SJSA1 (cell line): ENCODE measurements around the gene SORCS3. TPM values are rescaled to one million over a fixed set of nuclear protein-coding genes. Genes with fewer than 3 reads are reported as not detected.

Experiments
- DNase-seq, 2 experiments: peaks; one replicate each; pipeline ENCODE4 v3.0.0-alpha.2; 2015 to 2020; ENCODE audit warnings: low spot score in 2 of 2, low read depth in 1 of 2
- H3K27ac ChIP-seq: fragments of 250-450 bp; sonication (Bioruptor Pico); 2 replicates; pipeline ENCODE4 v1.5.1; 2020; ENCODE audit warnings: mild to moderate bottlenecking, moderate library complexity
- H3K27me3 ChIP-seq: fragments of 250-450 bp; sonication (Bioruptor Pico); replicated peaks from 2 replicates; pipeline ENCODE4 v1.5.1; 2020; ENCODE audit warnings: mild to moderate bottlenecking, moderate library complexity
- H3K36me3 ChIP-seq: fragments of 250-450 bp; sonication (Bioruptor Pico); 2 replicates; pipeline ENCODE4 v1.5.1; 2020; ENCODE audit warnings: mild to moderate bottlenecking
- H3K4me1 ChIP-seq: fragments of 250-450 bp; sonication (Bioruptor Pico); replicated peaks from 2 replicates; pipeline ENCODE4 v1.6.1; 2021; ENCODE audit warnings: mild to moderate bottlenecking
- H3K4me3 ChIP-seq: fragments of 250-450 bp; sonication (Bioruptor Pico); 2 replicates; pipeline ENCODE4 v1.5.1; 2020; ENCODE audit warnings: mild to moderate bottlenecking
- H3K9me3 ChIP-seq: fragments of 250-450 bp; sonication (Bioruptor Pico); replicated peaks from 2 replicates; pipeline ENCODE4 v1.5.1; 2020; ENCODE audit warnings: mild to moderate bottlenecking
- total RNA-seq: library from RNA; depleted of rRNA; stranded (reverse); fragments of >200 nt; shearing (Covaris generic); gene quantifications from 2 replicates; pipeline ENCODE4 v1.2.3, GENCODE V29; 2014

Gene SORCS3
- total RNA-seq, 1 experiment from 2014 or later, result not detected

DNA sequence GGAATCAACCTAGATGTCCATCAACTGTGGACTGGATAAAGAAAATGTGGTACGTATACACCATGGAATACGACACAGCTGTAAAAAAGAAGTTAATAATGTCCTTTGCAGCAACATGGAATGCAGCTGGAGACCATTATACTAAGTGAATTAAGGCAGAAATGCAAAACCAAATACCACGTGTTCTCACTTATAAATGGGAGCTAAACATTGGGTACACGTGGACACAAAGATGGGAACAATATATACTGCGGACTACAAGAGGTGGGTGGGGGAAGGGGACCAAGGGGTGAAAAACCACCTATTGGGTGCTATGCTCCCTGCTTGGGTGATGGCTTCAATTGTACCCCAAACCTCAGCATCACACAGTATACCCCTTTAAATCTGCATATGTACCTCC is 385.5 kb downstream of the SORCS3 start:
- H3K9me3 ChIP-seq, result peaks cover 5% of the 10 kb centered on the region
- H3K36me3 ChIP-seq, result no peaks in the 10 kb centered on the region
- H3K4me1 ChIP-seq, result no peaks in the 10 kb centered on the region
- H3K4me3 ChIP-seq, result no peak overlapping the region
- no peak overlapping the region for H3K27ac ChIP-seq
- no peaks in the 10 kb centered on the region for H3K27me3 ChIP-seq
- no peak for DNase-seq

DNA sequence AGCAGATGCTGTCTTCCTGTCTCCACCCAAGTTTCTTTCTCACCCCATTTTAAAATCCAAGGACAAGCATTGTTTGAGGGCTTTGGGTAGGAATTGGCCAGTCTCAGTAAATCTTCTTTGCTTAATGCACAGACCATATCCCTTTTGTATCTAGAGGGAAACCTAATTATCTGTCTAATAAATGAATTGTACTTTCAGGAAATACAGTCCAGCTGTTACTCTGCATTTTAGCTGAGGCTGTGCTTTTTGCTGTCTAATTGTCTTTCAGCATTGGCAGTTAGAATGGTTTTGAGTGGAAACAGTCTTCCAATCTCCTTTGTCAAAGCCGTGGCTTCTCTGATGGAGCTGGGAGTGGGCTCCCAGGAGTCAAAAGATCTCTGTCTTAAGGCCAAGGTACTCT is 388.2 kb downstream of the SORCS3 start:
- DNase-seq, result no peak
- no peak overlapping the region for H3K4me3 ChIP-seq
- H3K27ac ChIP-seq, result no peak overlapping the region
- no peaks in the 10 kb centered on the region for H3K36me3 ChIP-seq
- H3K4me1 ChIP-seq, result no peaks in the 10 kb centered on the region
- no peaks in the 10 kb centered on the region for H3K27me3 ChIP-seq
- peaks cover 5% of the 10 kb centered on the region for H3K9me3 ChIP-seq

DNA sequence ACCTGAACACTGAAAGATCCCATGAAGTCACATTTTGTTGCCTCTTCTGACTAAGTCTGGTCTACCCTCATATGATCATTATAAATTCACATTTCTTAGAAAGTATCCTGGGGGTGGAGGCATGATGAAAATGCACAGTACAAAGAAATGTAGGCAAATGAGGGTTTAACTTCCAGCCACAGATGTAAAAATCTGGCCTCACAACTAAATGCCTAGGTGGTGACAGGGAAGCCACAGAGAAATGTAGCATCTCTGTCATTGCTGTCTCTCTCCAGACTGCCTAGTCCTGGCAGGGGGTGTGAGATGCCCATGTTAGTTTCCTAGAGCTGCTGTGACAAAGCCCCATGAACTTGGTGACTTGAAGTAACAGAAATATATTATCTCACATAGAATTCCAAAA is 395.9 kb downstream of the SORCS3 start:
- Histone ChIP-seq H3K36me3 (no peaks in the 10 kb centered on the region), H3K27me3 (no peaks in the 10 kb centered on the region), H3K4me3 (no peak overlapping the region), H3K27ac (no peak overlapping the region), H3K9me3 (peaks cover 5% of the 10 kb centered on the region), H3K4me1 (no peaks in the 10 kb centered on the region)
- DNase-seq, result no peak

DNA sequence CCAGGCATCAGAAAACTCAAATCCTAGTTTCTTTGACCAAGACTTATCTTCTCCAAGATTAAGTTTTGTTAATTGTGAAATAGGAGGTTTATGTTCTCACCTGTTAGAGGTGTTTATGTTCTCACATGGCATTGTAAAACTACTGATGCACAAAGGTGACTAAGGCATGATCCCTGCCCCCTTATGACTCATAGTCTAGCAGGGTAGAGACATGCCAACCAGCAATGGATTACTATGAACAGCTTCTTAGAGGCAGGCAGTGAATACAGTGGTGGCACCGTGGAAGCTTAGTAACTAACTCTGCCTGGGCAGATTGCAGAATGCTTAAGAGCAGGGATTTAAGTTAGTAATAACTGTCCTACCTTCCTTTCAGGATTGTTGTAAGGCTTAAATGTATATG is 400.9 kb downstream of the SORCS3 start:
- 0 out of 2 replicates have a peak, but pooled peaks cover 5% of the 10 kb centered on the region for H3K9me3 ChIP-seq

DNA sequence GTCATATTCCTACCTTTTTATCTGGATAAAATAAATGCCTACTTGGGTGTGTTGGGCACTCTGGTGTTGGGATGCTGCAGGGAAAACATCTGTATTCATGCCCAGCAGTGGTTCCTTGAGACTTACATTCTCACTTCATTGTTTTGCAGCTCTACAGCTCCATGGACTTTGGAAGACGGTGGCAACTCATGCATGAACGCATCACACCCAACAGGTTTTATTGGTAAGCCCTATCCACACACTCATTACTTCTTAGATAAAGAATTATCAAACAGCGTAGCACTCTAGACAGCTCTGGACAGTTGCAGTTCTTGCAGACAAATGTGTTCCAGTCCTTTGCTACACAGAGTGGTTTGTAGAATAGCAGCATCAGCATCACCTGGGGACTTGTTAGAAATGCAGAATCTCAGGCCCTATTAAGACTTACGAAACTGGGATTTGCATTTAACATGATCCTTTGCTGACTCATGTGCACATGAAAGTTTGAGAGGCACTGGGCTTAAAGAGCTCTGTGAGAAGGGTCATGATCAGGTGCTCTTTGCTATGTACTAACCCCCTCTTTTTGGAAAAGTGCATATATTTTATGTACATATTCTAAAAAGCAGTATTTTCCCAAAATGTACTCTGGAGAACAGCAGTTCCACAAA is 401.9 kb downstream of the SORCS3 start:
- Histone ChIP-seq H3K27ac (no peak overlapping the region), H3K27me3 (no peaks in the 10 kb centered on the region), H3K9me3 (0 out of 2 replicates have a peak, but pooled peaks cover 4% of the 10 kb centered on the region), H3K4me3 (no peak overlapping the region), H3K4me1 (no peaks in the 10 kb centered on the region), H3K36me3 (no peaks in the 10 kb centered on the region)
- no peak for DNase-seq

More for the DNA sequence above, 400.9 kb downstream of the SORCS3 start:
- no peak for DNase-seq
- Histone ChIP-seq H3K36me3 (no peaks in the 10 kb centered on the region), H3K4me3 (no peak overlapping the region), H3K27me3 (no peaks in the 10 kb centered on the region), H3K27ac (no peak overlapping the region), H3K4me1 (no peaks in the 10 kb centered on the region)

DNA sequence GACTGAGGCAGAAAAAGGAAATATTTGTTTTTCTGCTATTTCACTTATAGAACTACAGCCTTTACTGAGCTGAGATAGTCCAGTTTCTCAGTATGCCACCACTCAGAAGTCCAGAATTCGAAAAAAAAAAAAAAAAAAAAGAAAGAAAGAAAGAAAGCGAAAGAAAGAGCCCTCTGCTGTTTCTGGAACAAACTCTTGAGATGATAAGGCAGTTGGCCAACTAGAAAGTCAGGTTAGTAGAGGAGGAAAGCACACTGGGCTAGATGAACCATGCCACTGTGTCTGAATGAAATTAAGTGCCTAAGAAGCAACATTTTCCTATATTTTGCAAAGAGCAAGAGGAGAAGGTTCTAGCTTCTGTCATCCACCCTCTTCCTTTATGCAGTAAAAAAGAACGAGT is 403.8 kb downstream of the SORCS3 start:
- Histone ChIP-seq H3K4me1 (no peaks in the 10 kb centered on the region), H3K9me3 (no peaks in the 10 kb centered on the region; the same call in 1 of the 2 replicates), H3K36me3 (no peaks in the 10 kb centered on the region), H3K27ac (no peak overlapping the region), H3K4me3 (no peak overlapping the region), H3K27me3 (no peaks in the 10 kb centered on the region)
- DNase-seq, result no peak

DNA sequence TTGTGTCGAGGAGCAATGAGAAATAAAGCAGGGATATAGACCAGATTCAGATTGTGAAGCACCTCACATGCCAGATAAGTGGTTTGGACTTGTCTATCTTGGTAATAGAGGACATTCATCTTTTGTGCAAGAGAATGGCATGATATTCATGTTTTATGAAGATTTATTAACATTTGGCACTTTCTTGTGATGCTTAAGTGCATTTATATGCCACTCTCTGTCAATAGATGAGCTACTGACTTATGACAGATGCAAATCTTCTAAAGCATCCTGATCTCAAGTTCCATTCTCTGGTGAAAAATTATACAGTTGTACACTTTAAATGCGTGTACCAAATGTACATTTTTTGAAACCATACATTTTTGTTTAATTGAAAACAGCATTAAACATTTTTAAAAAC is 415.3 kb downstream of the SORCS3 start:
- DNase-seq, result no peak
- no peaks in the 10 kb centered on the region for H3K36me3 ChIP-seq

DNA sequence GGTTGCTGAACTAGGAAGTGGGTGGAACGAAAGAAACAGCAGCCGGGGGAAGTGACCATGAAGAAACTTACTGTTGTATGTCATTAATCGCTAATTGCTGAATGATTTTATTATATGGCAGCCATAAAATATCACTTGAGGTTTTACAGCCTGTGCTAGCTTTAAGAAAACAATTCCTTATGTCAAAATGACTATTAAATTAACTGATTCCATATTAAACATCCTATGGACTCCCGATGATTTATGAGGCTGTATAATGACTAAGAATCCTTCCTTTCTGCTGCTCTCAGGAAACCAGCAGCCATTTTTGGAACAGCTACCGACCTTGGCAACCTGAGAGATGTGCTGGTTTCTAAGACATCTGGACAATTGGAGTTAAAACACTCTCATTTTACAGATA is 421.9 kb downstream of the SORCS3 start:
- H3K27ac ChIP-seq, result no peak overlapping the region
- DNase-seq, result no peak
- no peaks in the 10 kb centered on the region for H3K36me3 ChIP-seq
- no peak overlapping the region for H3K4me3 ChIP-seq
- peaks cover 2% of the 10 kb centered on the region for H3K9me3 ChIP-seq
- H3K4me1 ChIP-seq, result no peaks in the 10 kb centered on the region
- no peaks in the 10 kb centered on the region for H3K27me3 ChIP-seq

More for the DNA sequence above, 415.3 kb downstream of the SORCS3 start:
- Histone ChIP-seq H3K4me1 (no peaks in the 10 kb centered on the region), H3K27me3 (no peaks in the 10 kb centered on the region), H3K27ac (no peak overlapping the region), H3K4me3 (no peak overlapping the region), H3K9me3 (peaks cover 2% of the 10 kb centered on the region; the same call in 1 of the 2 replicates)

DNA sequence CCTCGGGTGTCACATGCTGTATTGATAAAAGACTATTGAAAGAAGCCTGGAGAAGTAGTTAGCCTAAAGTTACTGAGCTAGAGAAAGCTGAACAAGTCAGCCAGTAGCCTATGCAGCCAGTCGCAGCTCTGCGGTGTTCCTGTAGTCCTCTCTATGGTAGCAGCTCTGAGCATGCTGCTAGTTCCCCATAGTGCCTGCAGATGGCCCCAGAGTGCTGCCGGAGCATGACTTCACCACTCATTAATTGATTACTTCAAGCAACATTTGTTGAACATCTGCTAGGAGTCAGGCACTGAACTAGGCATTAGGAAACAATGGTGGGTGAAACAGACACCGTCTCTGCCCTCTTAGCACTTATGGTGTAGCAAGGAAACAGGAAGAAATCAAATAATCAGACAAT is 422.7 kb downstream of the SORCS3 start:
- H3K4me1 ChIP-seq, result no peaks in the 10 kb centered on the region
- H3K27ac ChIP-seq, result no peak overlapping the region
- no peaks in the 10 kb centered on the region for H3K36me3 ChIP-seq
- no peak for DNase-seq
- no peaks in the 10 kb centered on the region for H3K27me3 ChIP-seq
- H3K9me3 ChIP-seq, result peaks cover 3% of the 10 kb centered on the region
- no peak overlapping the region for H3K4me3 ChIP-seq

DNA sequence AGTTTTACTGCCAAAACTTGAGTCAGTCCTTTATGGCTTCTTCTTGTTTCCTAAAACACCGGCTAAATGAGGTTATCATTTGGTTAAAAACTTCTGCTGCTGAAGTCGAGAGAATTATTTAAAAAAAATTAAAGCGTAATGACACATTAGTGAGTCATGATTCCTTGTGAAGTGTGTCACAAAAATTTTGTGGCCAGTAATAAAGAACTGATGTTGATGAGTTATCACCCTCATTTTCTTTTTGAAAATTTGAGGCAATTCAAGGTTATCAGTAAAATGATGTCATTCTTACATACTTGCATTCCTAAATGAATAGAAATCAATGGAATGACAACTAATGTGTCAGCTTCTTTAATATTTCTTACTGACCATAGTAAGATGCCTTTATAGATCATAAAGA is 427.4 kb downstream of the SORCS3 start:
- no peak for DNase-seq
- H3K27ac ChIP-seq, result no peak overlapping the region

DNA sequence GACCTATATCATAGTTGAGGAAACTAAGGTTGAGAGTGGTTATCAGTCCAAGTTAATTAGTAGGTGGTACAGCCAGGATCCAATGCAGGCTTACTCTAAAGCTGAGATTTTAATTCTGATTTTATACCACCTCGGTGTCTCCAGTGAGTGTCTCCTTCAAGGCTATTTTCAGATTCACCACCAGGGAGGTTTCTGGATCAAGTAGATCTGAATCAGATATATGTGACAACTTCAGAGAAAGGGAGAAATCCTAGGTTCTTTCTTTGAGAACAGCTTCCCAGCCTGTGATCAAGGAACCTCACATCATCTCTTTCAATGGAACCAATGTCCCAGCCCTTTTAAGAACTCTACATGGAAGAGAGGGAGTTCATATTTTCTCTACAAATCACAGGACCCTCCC is 429.2 kb downstream of the SORCS3 start:
- Histone ChIP-seq H3K4me1 (no peaks in the 10 kb centered on the region), H3K27ac (no peak overlapping the region), H3K4me3 (no peak overlapping the region), H3K27me3 (no peaks in the 10 kb centered on the region), H3K36me3 (no peaks in the 10 kb centered on the region), H3K9me3 (peaks cover 6% of the 10 kb centered on the region)
- DNase-seq, result no peak

More for the DNA sequence above, 427.4 kb downstream of the SORCS3 start:
- no peaks in the 10 kb centered on the region for H3K36me3 ChIP-seq
- H3K4me1 ChIP-seq, result no peaks in the 10 kb centered on the region
- H3K4me3 ChIP-seq, result no peak overlapping the region
- H3K9me3 ChIP-seq, result peaks cover 6% of the 10 kb centered on the region
- no peaks in the 10 kb centered on the region for H3K27me3 ChIP-seq

DNA sequence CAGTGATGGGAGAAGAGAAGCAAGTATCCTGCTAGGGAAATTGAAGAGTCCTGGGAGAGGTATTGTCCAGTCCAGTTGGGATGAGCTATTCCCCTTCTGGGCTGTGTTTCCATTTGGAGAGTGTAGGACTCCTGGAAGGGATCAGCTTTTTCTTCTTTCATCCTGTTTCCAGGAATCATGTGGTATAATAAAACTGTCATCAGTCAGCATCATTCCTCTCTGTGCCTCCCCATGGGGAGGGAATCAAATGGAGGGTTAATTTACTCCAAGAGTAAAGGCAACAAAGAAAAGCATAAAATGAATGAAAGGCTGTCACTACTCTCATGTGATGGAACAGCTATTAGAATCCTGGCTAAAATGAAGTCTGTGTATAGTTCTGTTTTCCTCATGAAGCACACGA is 429.9 kb downstream of the SORCS3 start:
- Histone ChIP-seq H3K27me3 (no peaks in the 10 kb centered on the region), H3K9me3 (peaks cover 6% of the 10 kb centered on the region), H3K4me3 (no peak overlapping the region), H3K27ac (no peak overlapping the region), H3K4me1 (no peaks in the 10 kb centered on the region), H3K36me3 (no peaks in the 10 kb centered on the region)
- DNase-seq, result no peak

DNA sequence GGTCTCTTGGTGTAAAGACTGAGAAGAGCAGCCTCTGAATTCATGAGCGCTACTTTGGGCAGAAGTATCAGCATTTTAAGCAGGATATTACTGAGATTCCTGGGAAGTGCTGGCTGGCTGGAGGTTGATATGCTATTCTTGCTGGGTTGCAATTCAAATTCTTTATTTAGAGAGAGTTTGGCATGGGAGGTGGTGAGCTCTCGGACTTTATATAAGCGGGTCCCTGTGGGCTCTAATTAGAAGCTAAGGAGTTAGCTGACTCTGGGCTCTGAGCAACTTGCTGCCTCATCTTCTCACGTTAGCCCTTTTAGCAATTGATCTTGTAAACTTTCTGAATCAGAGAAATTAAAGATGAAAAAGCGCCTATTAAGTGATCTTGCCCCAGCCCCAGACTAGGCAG is 430.9 kb downstream of the SORCS3 start:
- no peak for DNase-seq
- Histone ChIP-seq H3K36me3 (no peaks in the 10 kb centered on the region), H3K4me3 (no peak overlapping the region), H3K4me1 (no peaks in the 10 kb centered on the region), H3K27ac (no peak overlapping the region), H3K27me3 (no peaks in the 10 kb centered on the region), H3K9me3 (peaks cover 6% of the 10 kb centered on the region)

DNA sequence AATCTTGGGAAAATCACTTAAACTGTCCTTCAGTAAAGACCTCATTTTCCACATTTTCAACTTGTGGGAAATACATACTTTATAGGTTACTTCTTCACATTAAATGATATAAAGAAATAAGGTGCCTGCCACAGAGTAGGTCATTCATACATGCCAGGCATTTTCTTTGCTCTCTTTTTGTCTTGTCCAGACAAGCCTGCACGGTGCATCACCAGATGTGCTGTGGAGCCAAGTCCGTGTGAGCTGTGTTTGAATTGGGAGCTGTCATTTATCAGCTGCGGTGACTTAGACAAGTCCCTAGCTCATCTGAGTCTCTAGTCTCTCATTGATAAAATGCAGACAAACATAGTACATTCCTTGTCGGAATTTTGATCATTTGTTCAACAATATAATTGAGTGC is 432.9 kb downstream of the SORCS3 start:
- H3K27ac ChIP-seq, result no peak overlapping the region
- H3K4me1 ChIP-seq, result no peaks in the 10 kb centered on the region
- H3K27me3 ChIP-seq, result no peaks in the 10 kb centered on the region
- no peak for DNase-seq
- no peak overlapping the region for H3K4me3 ChIP-seq
- peaks cover 3% of the 10 kb centered on the region for H3K9me3 ChIP-seq
- H3K36me3 ChIP-seq, result no peaks in the 10 kb centered on the region

DNA sequence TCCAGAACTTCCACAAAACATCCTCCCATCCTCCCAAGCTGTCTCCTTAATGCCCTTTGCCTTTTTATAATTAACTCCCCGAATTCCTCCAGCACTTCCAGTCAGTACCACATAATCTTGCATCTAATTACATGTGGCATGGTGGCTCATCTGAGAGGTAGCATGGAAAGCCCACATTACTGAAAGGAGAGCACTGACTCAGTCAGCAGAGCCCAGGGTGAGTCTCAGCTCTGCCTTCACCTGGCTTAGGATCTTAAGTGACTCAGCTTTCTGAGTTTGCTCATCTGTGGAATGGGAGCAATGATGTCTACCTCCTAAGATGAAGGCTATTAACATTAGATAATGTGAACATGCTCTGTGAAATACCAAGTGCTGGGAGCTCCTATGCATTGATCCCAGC is 433.9 kb downstream of the SORCS3 start:
- H3K27ac ChIP-seq, result no peak overlapping the region
- peaks cover 3% of the 10 kb centered on the region for H3K9me3 ChIP-seq
- no peaks in the 10 kb centered on the region for H3K27me3 ChIP-seq
- no peaks in the 10 kb centered on the region for H3K36me3 ChIP-seq
- H3K4me3 ChIP-seq, result no peak overlapping the region
- no peaks in the 10 kb centered on the region for H3K4me1 ChIP-seq
- DNase-seq, result no peak
